Cardiac muscle cell (in vitro differentiated cells and primary cell): Measurements from ENCODE around the gene EP400. TPM values are rescaled to one million over a fixed set of nuclear protein-coding genes. Genes with fewer than 3 reads are reported as not detected.

ENCODE experiments used
- DNase-seq, 2 donors: peaks; one replicate each; pipeline versions ENCODE4 v3.0.0 to v3.0.0-alpha.2; 2010 to 2017; ENCODE audit warnings: low read depth in 1 of 2, low spot score in 1 of 2
- H3K27ac ChIP-seq: fragments of 200-600 bp; sonication (generic); 2 replicates; pipeline ENCODE4 v1.5.1; 2016
- H3K27me3 ChIP-seq: fragments of 200-600 bp; sonication (generic); 2 replicates; pipeline ENCODE4 v1.6.0; 2016; ENCODE audit warnings: control low read depth
- H3K36me3 ChIP-seq: fragments of 200-600 bp; sonication (generic); 2 replicates; pipeline ENCODE4 v1.5.1; 2016; ENCODE audit warnings: control low read depth
- H3K4me1 ChIP-seq: fragments of 200-600 bp; sonication (generic); 2 replicates; pipeline ENCODE4 v1.8.1; 2017; ENCODE audit warnings: low read depth, mild to moderate bottlenecking, mixed run types
- H3K4me3 ChIP-seq: fragments of 200-600 bp; sonication (generic); 2 replicates; pipeline ENCODE4 v1.5.1; 2016; ENCODE audit warnings: mild to moderate bottlenecking
- H3K9me3 ChIP-seq: fragments of 200-600 bp; sonication (generic); 2 replicates; pipeline ENCODE4 v1.5.1; 2017; ENCODE audit warnings: low read depth, mild to moderate bottlenecking, control low read depth
- CTCF ChIP-seq: IDR thresholded peaks from 2 replicates; pipeline ENCODE4 v1.5.1; 2012; ENCODE audit warnings: low read depth, mild to moderate bottlenecking, low read length
- polyA plus RNA-seq: library from polyadenylated mRNA; unstranded; fragments of >200 nt; fragmentation: Nextera tagmentation; extraction: Ambion mirVana; gene quantifications from 2 replicates; pipeline ENCODE4 v1.2.1, GENCODE V29; 2016
- total RNA-seq: library from RNA; depleted of rRNA; stranded (reverse); fragments of >200 nt; gene quantifications from 2 replicates; pipeline ENCODE4 v1.2.3, GENCODE V29; 2016

The EP400 gene
- total and polyA plus RNA-seq, 2 experiments from 2014 or later: 14.6 to 28.4 TPM

GRCh38 chr12:132069336-132069985 lies 119.7 kb downstream of the EP400 start:
- peaks cover 17% of the 10 kb centered on the region for H3K36me3 ChIP-seq
- no peaks in the 10 kb centered on the region for H3K4me1 ChIP-seq
- no peaks in the 10 kb centered on the region for H3K27me3 ChIP-seq
- no peaks in the 10 kb centered on the region for H3K9me3 ChIP-seq
- H3K27ac ChIP-seq: no peak overlapping the region
- TF ChIP-seq CTCF: no peak
- DNase-seq: no peak
- no peak overlapping the region for H3K4me3 ChIP-seq

GRCh38 chr12:132070298-132070697 lies 120.6 kb downstream of the EP400 start:
- H3K4me3 ChIP-seq: no peak overlapping the region
- no peak for TF ChIP-seq CTCF
- no peaks in the 10 kb centered on the region for H3K4me1 ChIP-seq
- no peak for DNase-seq
- no peaks in the 10 kb centered on the region for H3K9me3 ChIP-seq
- H3K27ac ChIP-seq: no peak overlapping the region
- H3K27me3 ChIP-seq: no peaks in the 10 kb centered on the region
- H3K36me3 ChIP-seq: peaks cover 15% of the 10 kb centered on the region

GRCh38 chr12:132071040-132071810 lies 121.5 kb downstream of the EP400 start:
- Histone ChIP-seq H3K27ac (no peak overlapping the region), H3K9me3 (no peaks in the 10 kb centered on the region), H3K27me3 (no peaks in the 10 kb centered on the region), H3K4me1 (no peaks in the 10 kb centered on the region), H3K4me3 (no peak overlapping the region), H3K36me3 (peaks cover 22% of the 10 kb centered on the region)
- DNase-seq: no peak
- TF ChIP-seq CTCF: no peak

- Histone ChIP-seq H3K27me3 (no peaks in the 10 kb centered on the region), H3K27ac (no peak overlapping the region), H3K36me3 (peaks cover 25% of the 10 kb centered on the region), H3K4me1 (no peaks in the 10 kb centered on the region), H3K4me3 (no peak overlapping the region), H3K9me3 (no peaks in the 10 kb centered on the region)
- no peak for TF ChIP-seq CTCF
- no peak for DNase-seq
These were observed 122.2 kb downstream of the EP400 start for GRCh38 chr12:132071830-132072384.

GRCh38 chr12:132074216-132074615 lies 124.5 kb downstream of the EP400 start:
- Histone ChIP-seq H3K9me3 (no peaks in the 10 kb centered on the region), H3K27ac (no peak overlapping the region), H3K4me1 (no peaks in the 10 kb centered on the region), H3K4me3 (no peak overlapping the region), H3K27me3 (no peaks in the 10 kb centered on the region), H3K36me3 (peaks cover 27% of the 10 kb centered on the region)
- no peak for TF ChIP-seq CTCF
- no peak for DNase-seq
